ENCODE measurements around the gene PICALM. TPM values are rescaled to one million over a fixed set of nuclear protein-coding genes. Genes with fewer than 3 reads are reported as not detected.

Gene PICALM
- total RNA-seq, 4 donors from 2014 or later, result 148 to 244 (median 221) TPM

- H3K4me1 ChIP-seq, result peaks cover 0 to 5% (median 1%) of the 10 kb centered on the region in 4 donors
- WGBS, 2 donors (ENCODE audit: low coverage in 1 of 2), result 85 to 95% methylated on average over 1 of the region's 1 CpG
- peaks cover 0 to 48% (median 15%) of the 10 kb centered on the region in 4 donors for H3K36me3 ChIP-seq
- DNase-seq, result no peak
- TF ChIP-seq CTCF (IDR thresholded peaks at IDR 0.05) (no peak), EP300 (IDR thresholded peaks at IDR 0.05; ENCODE audit: low read depth) (no peak), POLR2AphosphoS5 (IDR thresholded peaks at IDR 0.05) (no peak), POLR2A (IDR thresholded peaks at IDR 0.05) (no peak)
- no peak overlapping the region for H3K4me3 ChIP-seq
- in situ Hi-C loops (cut with MboI; ENCODE audit: low pct_ligation_motif_present in 1 of 4, low pct_unique_long_range_greater_than_20kb in 1 of 4, low sequenced_read_pairs in 3 of 4), result no loop called here
- H3K27me3 ChIP-seq, result no peaks in the 10 kb centered on the region
- no peak overlapping the region for H3K27ac ChIP-seq
- intact Hi-C loops (cut with DNase I; ENCODE audit: low total_unique reads), result no loop called here
- H3K9me3 ChIP-seq, result no peaks in the 10 kb centered on the region
These were observed 92.4 kb downstream of the PICALM start for GRCh38 chr11:85976525-85976924.

- H3K36me3 ChIP-seq, result peaks cover 0 to 28% (median 10%) of the 10 kb centered on the region in 4 donors
- H3K4me3 ChIP-seq, result no peak overlapping the region
- no peak for DNase-seq
- no peaks in the 10 kb centered on the region for H3K9me3 ChIP-seq
- intact Hi-C loops (cut with DNase I; ENCODE audit: low total_unique reads) (no loop called here), in situ Hi-C loops (cut with MboI; ENCODE audit: low pct_ligation_motif_present in 1 of 4, low pct_unique_long_range_greater_than_20kb in 1 of 4, low sequenced_read_pairs in 3 of 4) (no loop called here)
- 59 to 71% methylated on average over 4 of the region's 4 CpGs for WGBS, 2 donors (ENCODE audit: low coverage in 1 of 2)
- no peaks in the 10 kb centered on the region for H3K27me3 ChIP-seq
- no peak overlapping the region for H3K27ac ChIP-seq
- TF ChIP-seq CTCF (IDR thresholded peaks at IDR 0.05) (no peak), EP300 (IDR thresholded peaks at IDR 0.05; ENCODE audit: low read depth) (no peak), POLR2AphosphoS5 (IDR thresholded peaks at IDR 0.05) (no peak), POLR2A (IDR thresholded peaks at IDR 0.05) (no peak)
- H3K4me1 ChIP-seq, result peaks cover 0 to 7% (median 3%) of the 10 kb centered on the region in 4 donors
These were observed 94.8 kb downstream of the PICALM start for GRCh38 chr11:85974122-85974521.

- TF ChIP-seq POLR2A (IDR thresholded peaks at IDR 0.05) (no peak), EP300 (IDR thresholded peaks at IDR 0.05; ENCODE audit: low read depth) (no peak), CTCF (IDR thresholded peaks at IDR 0.05) (no peak), POLR2AphosphoS5 (IDR thresholded peaks at IDR 0.05) (no peak)
- intact Hi-C loops (cut with DNase I; ENCODE audit: low total_unique reads), result no loop called here
- in situ Hi-C loops (cut with MboI; ENCODE audit: low pct_ligation_motif_present in 1 of 4, low pct_unique_long_range_greater_than_20kb in 1 of 4, low sequenced_read_pairs in 3 of 4), result no loop called here
- Histone ChIP-seq H3K36me3 (peaks cover 0 to 25% (median 8%) of the 10 kb centered on the region in 4 donors), H3K27me3 (no peaks in the 10 kb centered on the region), H3K4me1 (peaks cover 0 to 11% (median 3%) of the 10 kb centered on the region in 4 donors), H3K9me3 (no peaks in the 10 kb centered on the region), H3K4me3 (no peak overlapping the region), H3K27ac (no peak overlapping the region)
- DNase-seq, result no peak
- WGBS, 2 donors (ENCODE audit: low coverage in 1 of 2), result 56 to 88% methylated on average over 2 to 5 of the region's 5 CpGs
These were observed 98.3 kb downstream of the PICALM start for GRCh38 chr11:85970593-85970992.

- H3K4me3 ChIP-seq, result no peak overlapping the region
- 76 to 78% methylated on average over 3 to 5 of the region's 5 CpGs for WGBS, 2 donors (ENCODE audit: low coverage in 1 of 2)
- H3K36me3 ChIP-seq, result peaks cover 0 to 19% (median 4%) of the 10 kb centered on the region in 4 donors
- TF ChIP-seq CTCF (IDR thresholded peaks at IDR 0.05), result no peak
- TF ChIP-seq POLR2AphosphoS5 (IDR thresholded peaks at IDR 0.05), result no peak
- no peak for TF ChIP-seq EP300 (IDR thresholded peaks at IDR 0.05; ENCODE audit: low read depth)
- TF ChIP-seq POLR2A (IDR thresholded peaks at IDR 0.05), result no peak
- in situ Hi-C loops (cut with MboI; ENCODE audit: low pct_ligation_motif_present in 1 of 4, low pct_unique_long_range_greater_than_20kb in 1 of 4, low sequenced_read_pairs in 3 of 4) (no loop called here), intact Hi-C loops (cut with DNase I; ENCODE audit: low total_unique reads) (no loop called here)
- H3K27ac ChIP-seq, result no peak overlapping the region
- no peak for DNase-seq
- peaks cover 0 to 6% (median 3%) of the 10 kb centered on the region in 4 donors for H3K4me1 ChIP-seq
- H3K9me3 ChIP-seq, result no peaks in the 10 kb centered on the region
- H3K27me3 ChIP-seq, result no peaks in the 10 kb centered on the region
These were observed 101.4 kb downstream of the PICALM start for GRCh38 chr11:85967457-85967856.
